Neural progenitor cell (in vitro differentiated cells): ENCODE results near the gene TLR6. TPM values are rescaled to one million over a fixed set of nuclear protein-coding genes. Genes with fewer than 3 reads are reported as not detected.

Experiments
- DNase-seq: peaks from one replicate; pipeline ENCODE4 v3.0.0-alpha.2; 2016; ENCODE audit warnings: low spot score
- H2AFZ ChIP-seq: fragments of 200-600 bp; sonication (generic); replicated peaks from 2 replicates; pipeline ENCODE4 v1.6.1; 2016; ENCODE audit warnings: antibody characterized with exemption
- H3F3A ChIP-seq: fragments of 200-600 bp; sonication (generic); 2 replicates; pipeline ENCODE4 v1.6.1; 2016; ENCODE audit warnings: antibody characterized with exemption, low read depth
- H3K27ac ChIP-seq: fragments of 200-600 bp; sonication (generic); 2 replicates; pipeline ENCODE4 v1.5.1; 2016; ENCODE audit warnings: mild to moderate bottlenecking
- H3K27me3 ChIP-seq: fragments of 200-600 bp; sonication (generic); 2 replicates; pipeline ENCODE4 v1.6.1; 2016; ENCODE audit warnings: mild to moderate bottlenecking, moderate library complexity
- H3K36me3 ChIP-seq: fragments of 200-600 bp; sonication (generic); 2 replicates; pipeline ENCODE4 v1.5.1; 2016
- H3K4me1 ChIP-seq: fragments of 200-600 bp; sonication (generic); 2 replicates; pipeline ENCODE4 v1.6.1; 2016; ENCODE audit warnings: mixed run types
- H3K4me2 ChIP-seq: fragments of 200-600 bp; sonication (generic); 2 replicates; pipeline ENCODE4 v1.6.1; 2016
- H3K4me3 ChIP-seq: fragments of 200-600 bp; sonication (generic); 2 replicates; pipeline ENCODE4 v1.5.1; 2016
- H3K79me2 ChIP-seq: fragments of 200-600 bp; sonication (generic); 2 replicates; pipeline ENCODE4 v1.6.1; 2016; ENCODE audit warnings: low read depth
- H3K9ac ChIP-seq: fragments of 200-600 bp; sonication (generic); 2 replicates; pipeline ENCODE4 v1.6.1; 2016
- H3K9me3 ChIP-seq: fragments of 200-600 bp; sonication (generic); 2 replicates; pipeline ENCODE4 v1.5.1; 2016; ENCODE audit warnings: low read depth
- H4K20me1 ChIP-seq: fragments of 200-600 bp; sonication (generic); 2 replicates; pipeline ENCODE4 v1.6.1; 2016; ENCODE audit warnings: low read depth
- H3K27ac Mint-ChIP-seq: 3 replicates; pipeline ENCODE4 v1.8.0; 2021; ENCODE audit warnings: mixed read lengths
- H3K27me3 Mint-ChIP-seq: 2 replicates; pipeline ENCODE4 v1.8.0; 2022; ENCODE audit warnings: low read depth, mild to moderate bottlenecking, inconsistent platforms, moderate library complexity, mixed read lengths; ENCODE audit not compliant: insufficient read depth
- H3K36me3 Mint-ChIP-seq: 3 replicates; pipeline ENCODE4 v1.8.0; 2021; ENCODE audit warnings: mixed read lengths
- H3K4me1 Mint-ChIP-seq: 3 replicates; pipeline ENCODE4 v1.8.0; 2021; ENCODE audit warnings: mixed read lengths
- H3K4me3 Mint-ChIP-seq: 3 replicates; pipeline ENCODE4 v1.8.0; 2021; ENCODE audit warnings: mild to moderate bottlenecking, moderate library complexity, mixed read lengths
- H3K9me3 Mint-ChIP-seq: 3 replicates; pipeline ENCODE4 v1.8.0; 2020; ENCODE audit warnings: mixed read lengths
- EZH2 ChIP-seq: fragments of 200-600 bp; sonication (generic); IDR thresholded peaks from 2 replicates; pipeline ENCODE4 v1.6.1; 2017; ENCODE audit warnings: antibody characterized with exemption, mild to moderate bottlenecking, moderate library complexity
- EZH2phosphoT487 ChIP-seq: fragments of 200-600 bp; sonication (generic); IDR thresholded peaks from 2 replicates; pipeline ENCODE4 v1.6.1; 2017; ENCODE audit warnings: antibody characterized with exemption
- total RNA-seq: library from RNA; depleted of rRNA; stranded (reverse); fragments of >200 nt; gene quantifications from 2 replicates; pipeline ENCODE4 v1.2.3, GENCODE V29; 2015; ENCODE audit warnings: low replicate concordance
- TF ChIP-seq, protein P1 (sequence below): fragments of 200-600 bp; sonication (generic); IDR thresholded peaks from 2 replicates; pipeline ENCODE4 v1.5.1; 2017; ENCODE audit warnings: antibody characterized with exemption, mild to moderate bottlenecking

The TLR6 gene
- total RNA-seq, 1 donor from 2014 or later, result 0.07 TPM

DNA sequence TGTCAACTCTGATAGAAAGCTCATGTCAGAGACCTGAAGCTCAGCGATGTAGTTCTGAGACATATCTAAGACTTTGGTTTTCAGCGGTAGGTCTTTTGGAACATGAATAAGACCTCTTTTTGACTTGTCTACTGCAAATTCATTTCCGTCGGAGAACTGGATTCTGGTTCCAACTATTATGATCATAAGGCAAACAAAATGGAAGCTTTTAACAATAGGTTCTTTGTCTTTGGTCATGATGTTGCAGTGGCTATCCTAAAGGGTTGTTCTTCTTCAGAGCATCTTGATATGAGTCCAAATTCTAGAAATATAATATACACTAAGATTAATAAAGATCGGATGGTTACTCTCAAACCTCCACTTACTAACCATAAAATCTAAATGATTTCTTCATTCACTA, 27.4 kb downstream of the TLR6 start:
- H3K4me1 ChIP-seq, result no peaks in the 10 kb centered on the region
- TF ChIP-seq, protein P1, sequence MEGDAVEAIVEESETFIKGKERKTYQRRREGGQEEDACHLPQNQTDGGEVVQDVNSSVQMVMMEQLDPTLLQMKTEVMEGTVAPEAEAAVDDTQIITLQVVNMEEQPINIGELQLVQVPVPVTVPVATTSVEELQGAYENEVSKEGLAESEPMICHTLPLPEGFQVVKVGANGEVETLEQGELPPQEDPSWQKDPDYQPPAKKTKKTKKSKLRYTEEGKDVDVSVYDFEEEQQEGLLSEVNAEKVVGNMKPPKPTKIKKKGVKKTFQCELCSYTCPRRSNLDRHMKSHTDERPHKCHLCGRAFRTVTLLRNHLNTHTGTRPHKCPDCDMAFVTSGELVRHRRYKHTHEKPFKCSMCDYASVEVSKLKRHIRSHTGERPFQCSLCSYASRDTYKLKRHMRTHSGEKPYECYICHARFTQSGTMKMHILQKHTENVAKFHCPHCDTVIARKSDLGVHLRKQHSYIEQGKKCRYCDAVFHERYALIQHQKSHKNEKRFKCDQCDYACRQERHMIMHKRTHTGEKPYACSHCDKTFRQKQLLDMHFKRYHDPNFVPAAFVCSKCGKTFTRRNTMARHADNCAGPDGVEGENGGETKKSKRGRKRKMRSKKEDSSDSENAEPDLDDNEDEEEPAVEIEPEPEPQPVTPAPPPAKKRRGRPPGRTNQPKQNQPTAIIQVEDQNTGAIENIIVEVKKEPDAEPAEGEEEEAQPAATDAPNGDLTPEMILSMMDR, result no peak
- TF ChIP-seq EZH2phosphoT487 (no peak), EZH2 (no peak)
- no peaks in the 10 kb centered on the region for H3K9me3 ChIP-seq
- no peaks in the 10 kb centered on the region for H3K36me3 ChIP-seq
- Mint-ChIP-seq H3K36me3 (no peaks in the 10 kb centered on the region), H3K9me3 (peaks cover 12% of the 10 kb centered on the region), H3K27ac (no peak overlapping the region), H3K4me1 (no peaks in the 10 kb centered on the region), H3K27me3 (peaks cover under 1% of the 10 kb centered on the region), H3K4me3 (no peak overlapping the region)
- no peak overlapping the region for H3K9ac ChIP-seq
- DNase-seq, result no peak
- no peak overlapping the region for H3K4me3 ChIP-seq
- H3K27ac ChIP-seq, result no peak overlapping the region
- H4K20me1 ChIP-seq, result no peaks in the 10 kb centered on the region
- H3K27me3 ChIP-seq, result no peaks in the 10 kb centered on the region
- no peak overlapping the region for H3K4me2 ChIP-seq
- H3K79me2 ChIP-seq, result no peaks in the 10 kb centered on the region
- no peaks in the 10 kb centered on the region for H3F3A ChIP-seq
- no peak overlapping the region for H2AFZ ChIP-seq

DNA sequence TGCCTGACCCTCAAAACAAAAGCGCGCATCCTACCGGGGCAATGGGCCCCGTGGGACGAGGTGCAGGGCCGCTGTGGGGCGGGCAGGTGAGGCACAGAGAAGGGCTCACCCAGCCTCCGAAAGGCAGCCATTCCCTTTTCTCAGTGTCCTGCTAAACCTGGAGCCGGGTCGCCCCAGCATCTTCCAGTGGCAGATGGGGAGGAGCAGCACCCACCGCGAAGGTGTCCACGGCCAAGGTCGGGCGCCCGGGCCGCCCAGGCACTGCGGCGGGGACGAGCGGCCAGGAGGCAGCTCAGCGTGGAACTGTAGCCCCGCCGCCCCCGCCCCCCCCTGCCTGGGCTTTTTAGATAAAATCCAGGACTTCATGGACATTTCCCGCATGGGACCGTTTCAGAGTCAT, 32.9 kb downstream of the TLR6 start:
- H3K4me2 ChIP-seq, result no peak overlapping the region
- H3K4me3 Mint-ChIP-seq, result no peak overlapping the region
- DNase-seq, result no peak
- H3K79me2 ChIP-seq, result no peaks in the 10 kb centered on the region
- no peaks in the 10 kb centered on the region for H3K36me3 Mint-ChIP-seq
- no peaks in the 10 kb centered on the region for H3K4me1 Mint-ChIP-seq
- H3K9ac ChIP-seq, result no peak overlapping the region
- no peak overlapping the region for H3K27ac ChIP-seq
- TF ChIP-seq EZH2phosphoT487, result no peak
- H3K36me3 ChIP-seq, result no peaks in the 10 kb centered on the region
- no peaks in the 10 kb centered on the region for H3F3A ChIP-seq
- H4K20me1 ChIP-seq, result no peaks in the 10 kb centered on the region
- no peaks in the 10 kb centered on the region for H3K27me3 ChIP-seq
- H3K4me1 ChIP-seq, result no peaks in the 10 kb centered on the region
- H3K9me3 Mint-ChIP-seq, result peaks cover 2% of the 10 kb centered on the region
- H3K9me3 ChIP-seq, result no peaks in the 10 kb centered on the region
- no peak overlapping the region for H3K27ac Mint-ChIP-seq
- no peak overlapping the region for H2AFZ ChIP-seq
- H3K27me3 Mint-ChIP-seq, result peaks cover 6% of the 10 kb centered on the region
- no peak overlapping the region for H3K4me3 ChIP-seq

DNA sequence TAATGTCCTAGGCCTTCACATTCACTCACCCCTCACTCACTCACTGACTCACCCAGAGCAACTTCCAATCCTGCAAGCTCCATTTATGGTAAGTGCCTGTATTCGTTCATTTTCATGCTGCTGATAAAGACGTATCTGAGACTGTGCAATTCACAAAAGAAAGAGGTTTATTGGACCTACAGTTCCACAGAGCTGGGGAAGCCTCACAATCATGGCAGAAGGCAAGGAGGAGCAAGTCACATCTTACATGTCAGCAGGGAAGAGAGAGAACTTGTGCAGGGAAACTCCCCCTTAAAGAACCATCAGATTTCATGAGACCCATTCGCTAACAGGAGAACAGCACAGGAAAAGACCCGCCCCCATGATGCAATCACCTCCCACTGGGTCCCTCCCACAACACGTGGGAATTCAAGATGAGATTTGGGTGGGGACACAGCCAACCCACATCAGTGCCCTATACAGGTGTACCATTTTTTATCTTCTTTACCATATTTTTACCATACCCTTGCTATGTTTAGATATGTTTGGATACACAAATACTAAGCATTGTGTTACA, 33.8 kb downstream of the TLR6 start:
- Mint-ChIP-seq H3K4me3 (no peak overlapping the region), H3K27me3 (peaks cover 6% of the 10 kb centered on the region), H3K27ac (no peak overlapping the region), H3K9me3 (peaks cover 2% of the 10 kb centered on the region), H3K4me1 (no peaks in the 10 kb centered on the region), H3K36me3 (no peaks in the 10 kb centered on the region)
- H3K4me3 ChIP-seq, result no peak overlapping the region
- no peaks in the 10 kb centered on the region for H3F3A ChIP-seq
- H3K27me3 ChIP-seq, result no peaks in the 10 kb centered on the region
- H3K4me1 ChIP-seq, result no peaks in the 10 kb centered on the region
- no peaks in the 10 kb centered on the region for H4K20me1 ChIP-seq
- no peak for DNase-seq
- H3K27ac ChIP-seq, result no peak overlapping the region
- no peaks in the 10 kb centered on the region for H3K36me3 ChIP-seq
- H3K4me2 ChIP-seq, result no peak overlapping the region
- H2AFZ ChIP-seq, result no peak overlapping the region
- no peaks in the 10 kb centered on the region for H3K79me2 ChIP-seq
- no peaks in the 10 kb centered on the region for H3K9me3 ChIP-seq
- no peak for TF ChIP-seq EZH2
- H3K9ac ChIP-seq, result no peak overlapping the region

DNA sequence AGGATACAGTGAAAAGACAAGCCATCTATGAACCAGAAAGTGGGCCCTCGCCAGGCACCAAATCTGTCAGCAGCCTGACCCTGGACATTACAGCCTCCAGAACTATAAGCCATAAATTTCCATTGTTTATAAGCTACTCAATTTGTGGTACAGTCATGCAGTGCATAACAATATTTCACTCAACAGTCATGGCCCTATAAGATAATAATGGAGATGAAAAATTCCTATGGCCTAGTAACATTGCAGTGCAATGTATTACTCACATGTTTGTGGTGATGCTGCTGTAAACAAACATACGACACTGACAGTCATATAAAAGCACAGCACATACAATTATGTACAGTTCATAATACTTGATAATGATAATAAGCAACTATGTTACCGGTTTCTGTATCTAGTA, 34.9 kb downstream of the TLR6 start:
- Histone ChIP-seq H3K4me1 (no peaks in the 10 kb centered on the region), H3K36me3 (no peaks in the 10 kb centered on the region), H3K79me2 (no peaks in the 10 kb centered on the region), H3K4me3 (no peak overlapping the region), H3K4me2 (no peak overlapping the region), H3K9me3 (no peaks in the 10 kb centered on the region), H3K27me3 (no peaks in the 10 kb centered on the region), H3F3A (no peaks in the 10 kb centered on the region), H3K9ac (no peak overlapping the region), H2AFZ (no peak overlapping the region), H4K20me1 (no peaks in the 10 kb centered on the region), H3K27ac (no peak overlapping the region)
- no peak overlapping the region for H3K4me3 Mint-ChIP-seq
- H3K9me3 Mint-ChIP-seq, result peaks cover 2% of the 10 kb centered on the region
- H3K27ac Mint-ChIP-seq, result no peak overlapping the region
- no peaks in the 10 kb centered on the region for H3K36me3 Mint-ChIP-seq
- H3K27me3 Mint-ChIP-seq, result peaks cover 6% of the 10 kb centered on the region
- no peak for TF ChIP-seq EZH2
- TF ChIP-seq EZH2phosphoT487, result no peak
- TF ChIP-seq, protein P1, result no peak
- DNase-seq, result no peak
- no peaks in the 10 kb centered on the region for H3K4me1 Mint-ChIP-seq
